Lung (tissue), 12 donors: ENCODE data around the gene SSC5D. TPM values are rescaled to one million over a fixed set of nuclear protein-coding genes. Genes with fewer than 3 reads are reported as not detected.

ENCODE experiments used
- ATAC-seq: fragments of 200-7000 bp; cut with Tn5 transposase; one replicate; pipeline ENCODE4 v1.9.1; 2020; ENCODE audit warnings: moderate number of reproducible peaks; ENCODE audit not compliant: insufficient read depth, low FRiP score
- DNase-seq, 3 donors: peaks; one replicate each; pipeline ENCODE4 v3.0.0-alpha.2; 2013 to 2017
- H3K27ac ChIP-seq, 2 donors: one replicate each; pipeline ENCODE4 v1.5.1; 2013; ENCODE audit warnings: mild to moderate bottlenecking in 2 of 2, moderate library complexity in 2 of 2, control low read depth in 1 of 2, inconsistent platforms in 1 of 2, low read depth in 1 of 2, low read length in 1 of 2
- H3K27me3 ChIP-seq, 3 donors: one replicate each; pipeline ENCODE4 v1.5.1; 2013; ENCODE audit warnings: low read length in 2 of 3; ENCODE audit not compliant: control insufficient read depth in 3 of 3, insufficient read depth in 3 of 3
- H3K36me3 ChIP-seq, 4 donors: one replicate each; pipeline ENCODE4 v1.5.1; 2013; ENCODE audit warnings: low read length in 4 of 4, mild to moderate bottlenecking in 1 of 4, moderate library complexity in 1 of 4; ENCODE audit not compliant: control insufficient read depth in 4 of 4, insufficient read depth in 4 of 4
- H3K4me1 ChIP-seq, 5 donors: one replicate each; pipeline ENCODE4 v1.5.1; 2013; ENCODE audit warnings: low read length in 5 of 5, mild to moderate bottlenecking in 2 of 5, moderate library complexity in 1 of 5; ENCODE audit not compliant: control insufficient read depth in 5 of 5, insufficient read depth in 5 of 5
- H3K4me3 ChIP-seq: one replicate; pipeline ENCODE4 v1.5.1; 2013; ENCODE audit warnings: mild to moderate bottlenecking, control low read depth, moderate library complexity
- H3K9ac ChIP-seq, 2 donors: one replicate each; pipeline ENCODE4 v1.5.1; 2013; ENCODE audit warnings: low read length in 2 of 2, control low read depth in 1 of 2; ENCODE audit not compliant: insufficient read depth in 1 of 2
- H3K9me3 ChIP-seq, 4 donors: one replicate each; pipeline ENCODE4 v1.5.1; 2013; ENCODE audit warnings: low read length in 3 of 4, mild to moderate bottlenecking in 1 of 4, moderate library complexity in 1 of 4; ENCODE audit not compliant: control insufficient read depth in 4 of 4, insufficient read depth in 3 of 4
- CTCF ChIP-seq: IDR thresholded peaks from 2 replicates; pipeline ENCODE4 v1.5.1; 2012; ENCODE audit warnings: mild to moderate bottlenecking; ENCODE audit errors: control extremely low read depth, extremely low read depth
- WGBS, 2 donors: extraction: QIAGEN DNeasy Blood & Tissue Kit; methylation state at CpG; one replicate each; pipeline ENCODE4 v1.1.7; 2013; 5-methylcytosine and 5-hydroxymethylcytosine counted together
- polyA plus RNA-seq, 2 donors: library from polyadenylated mRNA; stranded (reverse); fragments of 200-250 nt; gene quantifications; one replicate each; pipeline ENCODE4 v1.2.1, GENCODE V29; 2013
- total RNA-seq, 2 donors: library from RNA; depleted of rRNA in 1 of 2; stranded (reverse); fragments of >200 nt in 1 of 2; gene quantifications; one replicate each; pipeline ENCODE4 v1.2.1, GENCODE V29; 2014 to 2021
- donor health status: control.
- donor health status: control.
- donor health status: Bipolar disorder and iron deficiency.
- donor health status: healthy.
- donor health status: DM: yes; HTN: yes; CAD: no.

SSC5D gene
- total and polyA plus RNA-seq, 4 donors: 0.66 to 8.4 (median 4.4) TPM

- TF ChIP-seq CTCF: no peak
- DNase-seq: no peak
- Histone ChIP-seq H3K27ac (no peak overlapping the region), H3K9me3 (no peaks in the 10 kb centered on the region), H3K27me3 (no peaks in the 10 kb centered on the region), H3K4me3 (no peak overlapping the region), H3K36me3 (no peaks in the 10 kb centered on the region), H3K9ac (no peak overlapping the region), H3K4me1 (peaks cover 0 to 27% (median 2%) of the 10 kb centered on the region in 5 donors)
- no peak for ATAC-seq
- WGBS, 2 donors: 70 to 74% methylated on average over 23 of the region's 23 CpGs
These were observed 24.1 kb upstream of the SSC5D start for GRCh38 chr19:55464039-55464661.

GRCh38 chr19:55464662-55465054, 23.6 kb upstream of the SSC5D start, which contains the start of gene C19orf85:
TSS of gene C19orf85 (minus strand) at chr19:55464751. CDS start at chr19:55464554, 197 bp downstream.
- H3K9ac ChIP-seq: no peak within 1 kb of the TSS
- H3K27me3 ChIP-seq: no peaks in the 10 kb centered on the region
- H3K27ac ChIP-seq: no peak within 1 kb of the TSS
- TF ChIP-seq CTCF: no peak
- peaks cover 0 to 22% (median 1%) of the 10 kb centered on the region in 5 donors for H3K4me1 ChIP-seq
- WGBS, 2 donors: 60 to 75% methylated on average over 12 to 14 of the region's 14 CpGs
- no peaks in the 10 kb centered on the region for H3K9me3 ChIP-seq
- H3K36me3 ChIP-seq: no peaks in the 10 kb centered on the region
- no peak for ATAC-seq
- no peak within 1 kb of the TSS for H3K4me3 ChIP-seq
- no peak for DNase-seq

GRCh38 chr19:55465460-55466240, 22.6 kb upstream of the SSC5D start:
- Histone ChIP-seq H3K27ac (no peak overlapping the region), H3K36me3 (no peaks in the 10 kb centered on the region), H3K4me3 (no peak overlapping the region), H3K27me3 (no peaks in the 10 kb centered on the region), H3K9ac (no peak overlapping the region), H3K9me3 (no peaks in the 10 kb centered on the region), H3K4me1 (peaks cover 0 to 12% (median 0%) of the 10 kb centered on the region in 5 donors)
- TF ChIP-seq CTCF: no peak
- WGBS, 2 donors: 77 to 84% methylated on average over 11 of the region's 11 CpGs
- ATAC-seq: no peak
- DNase-seq: no peak
